ENCODE data around the gene CAMK2G. TPM values are rescaled to one million over a fixed set of nuclear protein-coding genes. Genes with fewer than 3 reads are reported as not detected.

The CAMK2G gene
- total RNA-seq, 2 donors from 2014 or later = 40.0 to 45.8 TPM

DNA sequence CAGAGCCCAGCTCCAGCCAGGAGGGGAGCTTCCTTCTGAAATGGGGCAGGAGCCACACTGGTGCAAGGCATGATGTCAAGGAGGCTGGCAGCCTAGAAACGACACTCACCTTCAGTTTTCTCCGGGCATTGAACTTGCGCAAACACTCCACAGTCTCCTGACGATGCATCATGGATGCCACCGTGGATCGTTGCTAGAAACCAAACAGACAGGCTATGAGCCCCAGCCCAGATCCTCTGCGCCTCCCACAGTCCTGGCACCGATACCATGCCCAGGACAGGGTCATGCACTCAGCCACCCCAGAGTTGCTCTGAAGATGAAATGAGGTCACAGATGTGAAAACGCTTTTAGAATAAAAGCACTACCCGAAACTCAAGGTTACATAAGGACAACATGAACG lies 32.0 kb downstream of the CAMK2G start:
- TF ChIP-seq, protein P1, sequence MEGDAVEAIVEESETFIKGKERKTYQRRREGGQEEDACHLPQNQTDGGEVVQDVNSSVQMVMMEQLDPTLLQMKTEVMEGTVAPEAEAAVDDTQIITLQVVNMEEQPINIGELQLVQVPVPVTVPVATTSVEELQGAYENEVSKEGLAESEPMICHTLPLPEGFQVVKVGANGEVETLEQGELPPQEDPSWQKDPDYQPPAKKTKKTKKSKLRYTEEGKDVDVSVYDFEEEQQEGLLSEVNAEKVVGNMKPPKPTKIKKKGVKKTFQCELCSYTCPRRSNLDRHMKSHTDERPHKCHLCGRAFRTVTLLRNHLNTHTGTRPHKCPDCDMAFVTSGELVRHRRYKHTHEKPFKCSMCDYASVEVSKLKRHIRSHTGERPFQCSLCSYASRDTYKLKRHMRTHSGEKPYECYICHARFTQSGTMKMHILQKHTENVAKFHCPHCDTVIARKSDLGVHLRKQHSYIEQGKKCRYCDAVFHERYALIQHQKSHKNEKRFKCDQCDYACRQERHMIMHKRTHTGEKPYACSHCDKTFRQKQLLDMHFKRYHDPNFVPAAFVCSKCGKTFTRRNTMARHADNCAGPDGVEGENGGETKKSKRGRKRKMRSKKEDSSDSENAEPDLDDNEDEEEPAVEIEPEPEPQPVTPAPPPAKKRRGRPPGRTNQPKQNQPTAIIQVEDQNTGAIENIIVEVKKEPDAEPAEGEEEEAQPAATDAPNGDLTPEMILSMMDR (IDR thresholded peaks at IDR 0.05) = no peak
- peaks cover 19% of the 10 kb centered on the region for H3K36me3 ChIP-seq
- no peak overlapping the region for H3K9ac ChIP-seq (ENCODE audit: low read depth in 2 of 2, low read length in 2 of 2)
- intact Hi-C loops (cut with DNase I) = no loop called here
- H3K27ac ChIP-seq = no peak overlapping the region
- H3K27me3 ChIP-seq = no peaks in the 10 kb centered on the region
- H3K4me1 ChIP-seq = no peaks in the 10 kb centered on the region
- no peak overlapping the region for H3K4me3 ChIP-seq
- no peak for DNase-seq
- no peaks in the 10 kb centered on the region for H3K9me3 ChIP-seq

DNA sequence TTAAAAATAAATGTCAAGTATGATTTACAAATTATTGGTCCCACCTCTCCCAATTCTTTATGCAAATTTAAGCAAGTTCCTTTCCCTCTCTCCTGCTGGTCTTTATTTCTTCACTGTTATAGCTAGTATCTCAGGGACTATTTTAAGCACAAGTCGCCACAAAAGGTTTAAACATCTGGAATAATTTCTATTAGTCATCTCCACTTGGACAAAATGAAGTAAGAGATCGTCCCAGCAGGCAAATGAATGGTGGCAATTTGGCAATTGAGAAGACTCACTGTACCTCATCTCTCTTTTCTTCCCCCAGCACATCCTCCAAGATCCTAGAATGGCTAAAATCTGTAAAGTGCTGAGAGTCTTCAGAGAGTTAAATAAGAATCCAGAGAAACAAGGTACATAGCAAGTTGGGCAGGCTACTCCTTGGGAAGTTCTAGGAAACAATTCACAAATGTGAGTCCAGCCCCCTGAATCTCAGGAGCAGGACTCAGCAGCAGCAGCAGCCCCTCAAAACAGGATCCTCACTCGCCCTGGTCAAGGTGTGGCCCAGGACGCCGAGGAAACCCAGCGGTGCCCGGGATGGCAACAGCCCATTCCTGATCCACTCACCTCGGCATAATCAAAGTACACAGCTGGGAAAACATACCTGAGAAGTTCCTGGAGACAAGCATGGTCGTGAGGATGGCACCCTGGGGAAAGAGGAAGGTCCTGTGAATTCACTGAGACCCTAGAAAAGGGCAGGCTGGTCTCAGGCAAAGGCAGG lies 32.6 kb downstream of the CAMK2G start:
- H3K27me3 ChIP-seq = no peaks in the 10 kb centered on the region
- intact Hi-C loops (cut with DNase I) = no loop called here
- no peak for DNase-seq
- no peak overlapping the region for H3K4me3 ChIP-seq
- H3K9ac ChIP-seq (ENCODE audit: low read depth in 2 of 2, low read length in 2 of 2) = no peak overlapping the region
- peaks cover 14% of the 10 kb centered on the region for H3K36me3 ChIP-seq
- no peaks in the 10 kb centered on the region for H3K9me3 ChIP-seq
- TF ChIP-seq, protein P1 (IDR thresholded peaks at IDR 0.05) = no peak
- H3K4me1 ChIP-seq = no peaks in the 10 kb centered on the region
- no peak overlapping the region for H3K27ac ChIP-seq

DNA sequence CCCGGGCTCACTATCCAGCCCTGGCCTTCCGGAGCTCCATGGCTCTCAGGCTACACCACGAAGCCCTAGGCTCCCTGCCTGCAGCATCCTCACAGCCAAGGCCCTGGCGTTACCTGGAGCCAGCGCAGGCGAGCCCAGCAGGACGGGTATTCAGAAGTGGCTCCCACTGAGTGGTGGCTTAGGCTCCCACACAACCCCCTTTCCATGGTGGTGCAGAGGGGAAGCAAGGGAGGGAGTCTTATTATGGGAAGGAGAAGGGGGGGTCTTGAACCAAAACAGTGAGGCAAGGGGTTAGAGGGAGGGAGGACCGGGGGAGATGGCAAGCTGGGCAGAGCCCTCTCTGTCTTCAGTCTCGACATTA lies 33.3 kb downstream of the CAMK2G start:
- DNase-seq = no peak
- H3K4me3 ChIP-seq = no peak overlapping the region
- H3K27ac ChIP-seq = no peak overlapping the region
- peaks cover 11% of the 10 kb centered on the region for H3K36me3 ChIP-seq
- no peak overlapping the region for H3K9ac ChIP-seq (ENCODE audit: low read depth in 2 of 2, low read length in 2 of 2)
- no peaks in the 10 kb centered on the region for H3K27me3 ChIP-seq
- H3K9me3 ChIP-seq = no peaks in the 10 kb centered on the region
- TF ChIP-seq, protein P1 (IDR thresholded peaks at IDR 0.05) = no peak
- intact Hi-C loops (cut with DNase I) = no loop called here
- no peaks in the 10 kb centered on the region for H3K4me1 ChIP-seq

DNA sequence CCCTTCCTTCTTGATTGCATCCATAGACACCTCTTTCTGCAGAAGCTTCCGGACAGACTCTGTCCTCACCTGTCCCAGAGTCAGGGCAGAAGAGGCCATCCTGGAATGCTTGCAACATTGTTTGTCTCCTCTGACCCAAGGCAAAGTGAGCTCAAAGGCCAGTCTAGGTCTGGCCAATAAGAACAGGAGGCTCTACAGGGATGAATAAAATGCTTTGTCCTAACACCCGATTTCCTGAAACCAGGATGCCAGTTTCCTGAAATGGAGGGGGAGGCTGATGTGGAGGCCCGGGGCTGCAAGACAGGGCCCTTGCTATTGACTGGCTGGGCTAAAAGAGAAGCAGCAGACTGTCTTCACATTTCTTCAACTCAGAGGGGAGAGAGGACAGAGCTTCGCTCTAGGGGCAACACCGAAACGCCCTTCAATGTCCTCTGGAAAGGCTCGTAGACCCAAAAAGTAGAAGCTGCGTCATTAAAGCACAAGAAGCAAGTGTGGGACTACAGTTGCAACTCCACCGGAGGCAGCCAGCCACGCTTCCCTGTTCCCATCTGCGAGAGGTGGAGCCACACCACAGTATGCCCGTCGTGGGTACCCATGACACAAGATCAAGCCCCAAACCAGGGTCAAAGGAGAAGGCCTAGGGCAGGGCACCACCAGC lies 33.8 kb downstream of the CAMK2G start:
- Histone ChIP-seq H3K4me3 (no peak overlapping the region), H3K36me3 (peaks cover 11% of the 10 kb centered on the region), H3K9me3 (no peaks in the 10 kb centered on the region), H3K9ac (ENCODE audit: low read depth in 2 of 2, low read length in 2 of 2) (no peak overlapping the region), H3K27ac (no peak overlapping the region), H3K4me1 (no peaks in the 10 kb centered on the region), H3K27me3 (no peaks in the 10 kb centered on the region)
- TF ChIP-seq, protein P1 (IDR thresholded peaks at IDR 0.05) = no peak
- no peak for DNase-seq
- intact Hi-C loops (cut with DNase I) = no loop called here

DNA sequence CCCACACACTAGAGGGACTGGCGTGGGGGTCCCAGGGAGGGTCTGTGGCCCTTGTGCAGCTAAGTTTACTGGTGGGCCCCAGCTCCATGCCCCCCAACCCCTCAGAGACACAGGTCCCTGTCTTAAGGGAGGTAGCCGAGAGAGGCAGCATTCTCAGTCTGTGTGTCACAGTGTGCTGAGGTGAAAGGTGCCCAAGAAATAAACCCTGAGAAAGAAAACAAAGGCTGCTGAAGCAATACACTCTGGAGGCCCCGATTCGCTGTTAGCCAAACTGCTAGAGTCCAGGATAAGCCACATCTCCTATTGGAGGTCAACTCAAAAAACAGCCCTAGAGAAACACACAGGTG lies 34.3 kb downstream of the CAMK2G start:
- TF ChIP-seq, protein P1 (IDR thresholded peaks at IDR 0.05) = no peak
- Histone ChIP-seq H3K27ac (no peak overlapping the region), H3K4me1 (no peaks in the 10 kb centered on the region), H3K9me3 (no peaks in the 10 kb centered on the region), H3K9ac (ENCODE audit: low read depth in 2 of 2, low read length in 2 of 2) (no peak overlapping the region), H3K4me3 (no peak overlapping the region), H3K36me3 (peaks cover 11% of the 10 kb centered on the region), H3K27me3 (no peaks in the 10 kb centered on the region)
- intact Hi-C loops (cut with DNase I) = no loop called here
- DNase-seq = no peak
